Fibroblast of lung (primary cell): ENCODE measurements around the gene MORC4. TPM values are rescaled to one million over a fixed set of nuclear protein-coding genes. Genes with fewer than 3 reads are reported as not detected.
A peak's percentile ranks its signal among the peaks of the same experiment; 100 is the strongest.

Experiments
- DNase-seq, 2 donors: peaks; one replicate each; pipeline versions ENCODE4 v3.0.0 to v3.0.0-alpha.2; 2010; ENCODE audit warnings: low read depth in 2 of 2
- H2AFZ ChIP-seq: 2 replicates; pipeline ENCODE4 v1.5.1; 2012; ENCODE audit warnings: low read length, control low read depth, inconsistent platforms
- H3K27ac ChIP-seq: 2 replicates; pipeline ENCODE4 v1.5.1; 2011; ENCODE audit warnings: low read length, control low read depth; ENCODE audit not compliant: insufficient read depth
- H3K27me3 ChIP-seq: 2 replicates; pipeline ENCODE4 v1.5.1; 2011; ENCODE audit warnings: mild to moderate bottlenecking, low read length; ENCODE audit not compliant: control insufficient read depth, insufficient read depth
- H3K36me3 ChIP-seq: 2 replicates; pipeline ENCODE4 v1.5.1; 2011; ENCODE audit warnings: low read length; ENCODE audit not compliant: control insufficient read depth, insufficient read depth
- H3K4me1 ChIP-seq: 2 replicates; pipeline ENCODE4 v1.5.1; 2011; ENCODE audit warnings: low read length; ENCODE audit not compliant: control insufficient read depth, insufficient read depth; ENCODE audit errors: extremely low read depth
- H3K4me2 ChIP-seq: 2 replicates; pipeline ENCODE4 v1.5.1; 2011; ENCODE audit warnings: low read length, control low read depth; ENCODE audit not compliant: insufficient read depth; ENCODE audit errors: extremely low read depth
- H3K4me3 ChIP-seq, 4 experiments: fragments of 200-600 bp in 1 of 4; sonication (generic) in 1 of 4; replicated peaks in 1 of 4; 2 replicates each; pipeline ENCODE4 v1.5.1; 2011 to 2016; ENCODE audit warnings: low read length in 4 of 4, low read depth in 3 of 4, mild to moderate bottlenecking in 3 of 4, control low read depth in 2 of 4, inconsistent platforms in 1 of 4, mixed read lengths in 1 of 4; ENCODE audit not compliant: insufficient read depth in 1 of 4; ENCODE audit errors: control extremely low read depth in 1 of 4
- H3K79me2 ChIP-seq: 2 replicates; pipeline ENCODE4 v1.5.1; 2012; ENCODE audit warnings: mild to moderate bottlenecking, low read length, inconsistent platforms; ENCODE audit not compliant: control insufficient read depth, insufficient read depth
- H3K9ac ChIP-seq: 2 replicates; pipeline ENCODE4 v1.5.1; 2011; ENCODE audit warnings: mild to moderate bottlenecking, low read length, control low read depth; ENCODE audit not compliant: insufficient read depth
- H3K9me3 ChIP-seq: 2 replicates; pipeline ENCODE4 v1.5.1; 2012; ENCODE audit warnings: low read depth, low read length; ENCODE audit not compliant: control insufficient read depth, insufficient read depth
- H4K20me1 ChIP-seq: 2 replicates; pipeline ENCODE4 v1.5.1; 2011; ENCODE audit warnings: low read length; ENCODE audit not compliant: control insufficient read depth, insufficient read depth; ENCODE audit errors: extremely low read depth
- EZH2 ChIP-seq: IDR thresholded peaks from 2 replicates; pipeline ENCODE4 v1.5.1; 2012; ENCODE audit warnings: low read length, control low read depth, mild to moderate bottlenecking; ENCODE audit errors: missing control alignments
- polyA plus RNA-seq, 2 donors: library from polyadenylated mRNA; depleted of rRNA in 1 of 2; stranded (reverse) in 1 of 2; unstranded in 1 of 2; fragments of >200 nt; gene quantifications; 2 replicates each; pipeline ENCODE4 v1.2.1, GENCODE V29; 2011 to 2012; ENCODE audit warnings: missing spikeins in 1 of 2
- total RNA-seq: library from RNA; depleted of rRNA; stranded (reverse); fragments of >200 nt; gene quantifications from 2 replicates; pipeline ENCODE4 v1.2.1, GENCODE V29; 2014
- TF ChIP-seq, protein P1 (sequence below), 2 donors: IDR thresholded peaks in 1 of 2; conservative IDR thresholded peaks in 1 of 2; 1 replicate in 1 of 2; 2 replicates in 1 of 2; pipeline ENCODE4 v1.5.1; 2011 to 2012; ENCODE audit warnings: low read length in 2 of 2, control low read depth in 1 of 2, inconsistent platforms in 1 of 2, low read depth in 1 of 2, mild to moderate bottlenecking in 1 of 2

The MORC4 gene
- total and polyA plus RNA-seq, 2 donors (not counting 1 experiment from before 2014, with no cell fraction given): 27.5 to 44.8 TPM

DNA sequence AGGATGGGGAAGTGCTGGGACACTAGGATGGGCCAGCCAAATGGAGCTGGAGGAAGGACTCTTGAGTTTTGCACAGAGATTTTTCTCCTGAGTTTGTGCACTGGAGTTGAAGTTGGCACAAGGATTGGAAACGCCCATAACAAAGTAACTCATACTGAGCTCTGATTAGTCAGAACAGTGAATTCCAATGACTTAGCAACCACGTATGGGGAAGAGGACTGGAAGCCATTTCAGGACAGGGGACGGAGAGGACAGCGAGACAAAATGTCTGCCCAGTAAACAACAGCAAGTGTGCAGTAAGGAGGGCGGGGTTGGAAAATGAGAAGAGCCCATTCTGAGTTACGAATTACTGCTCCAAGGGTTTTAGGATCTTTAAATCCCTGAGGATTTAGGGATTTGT lies 102.8 kb downstream of the MORC4 start:
- H3K9ac ChIP-seq: no peak overlapping the region
- H3K36me3 ChIP-seq: no peaks in the 10 kb centered on the region
- peaks cover 6% of the 10 kb centered on the region for H3K4me1 ChIP-seq
- no peak for TF ChIP-seq EZH2
- TF ChIP-seq, protein P1, sequence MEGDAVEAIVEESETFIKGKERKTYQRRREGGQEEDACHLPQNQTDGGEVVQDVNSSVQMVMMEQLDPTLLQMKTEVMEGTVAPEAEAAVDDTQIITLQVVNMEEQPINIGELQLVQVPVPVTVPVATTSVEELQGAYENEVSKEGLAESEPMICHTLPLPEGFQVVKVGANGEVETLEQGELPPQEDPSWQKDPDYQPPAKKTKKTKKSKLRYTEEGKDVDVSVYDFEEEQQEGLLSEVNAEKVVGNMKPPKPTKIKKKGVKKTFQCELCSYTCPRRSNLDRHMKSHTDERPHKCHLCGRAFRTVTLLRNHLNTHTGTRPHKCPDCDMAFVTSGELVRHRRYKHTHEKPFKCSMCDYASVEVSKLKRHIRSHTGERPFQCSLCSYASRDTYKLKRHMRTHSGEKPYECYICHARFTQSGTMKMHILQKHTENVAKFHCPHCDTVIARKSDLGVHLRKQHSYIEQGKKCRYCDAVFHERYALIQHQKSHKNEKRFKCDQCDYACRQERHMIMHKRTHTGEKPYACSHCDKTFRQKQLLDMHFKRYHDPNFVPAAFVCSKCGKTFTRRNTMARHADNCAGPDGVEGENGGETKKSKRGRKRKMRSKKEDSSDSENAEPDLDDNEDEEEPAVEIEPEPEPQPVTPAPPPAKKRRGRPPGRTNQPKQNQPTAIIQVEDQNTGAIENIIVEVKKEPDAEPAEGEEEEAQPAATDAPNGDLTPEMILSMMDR (conservative IDR thresholded peaks at IDR 0.05 in 1 of 2, IDR thresholded peaks at IDR 0.05 in 1 of 2; ENCODE audit: low read depth in 1 of 2, low read length in 2 of 2): no peak
- H3K27ac ChIP-seq: no peak overlapping the region
- H3K9me3 ChIP-seq: no peaks in the 10 kb centered on the region
- no peaks in the 10 kb centered on the region for H4K20me1 ChIP-seq
- no peaks in the 10 kb centered on the region for H3K79me2 ChIP-seq
- no peak overlapping the region for H3K4me2 ChIP-seq
- H3K27me3 ChIP-seq: no peaks in the 10 kb centered on the region
- H2AFZ ChIP-seq: no peak overlapping the region
- no peak overlapping the region for H3K4me3 ChIP-seq
- DNase-seq: peak; percentile 49 to 70

DNA sequence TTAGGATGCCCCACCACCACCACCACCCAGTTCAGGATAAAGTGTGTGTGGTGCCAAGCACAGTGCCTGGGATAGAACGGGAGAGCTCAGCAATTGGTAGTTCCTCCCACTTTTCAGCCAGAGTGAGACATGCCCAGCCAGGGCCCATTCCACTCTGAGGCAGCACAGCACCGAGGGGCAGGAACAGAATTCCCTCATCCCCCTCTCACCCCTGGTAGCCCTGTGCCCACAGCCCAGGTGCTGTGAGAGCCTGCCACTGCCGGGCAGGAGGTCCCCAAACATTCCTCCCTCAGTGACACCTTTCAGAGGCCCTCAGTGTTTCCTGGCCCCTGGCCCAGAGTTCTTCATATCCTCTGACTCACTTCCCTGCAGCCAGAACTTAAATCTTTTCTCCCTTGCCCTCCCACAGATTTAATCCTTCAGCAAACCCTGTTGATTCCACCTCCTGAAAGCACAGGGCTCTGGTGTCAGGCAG lies 105.0 kb downstream of the MORC4 start:
- Histone ChIP-seq H3K9ac (no peak overlapping the region), H3K27ac (peak overlapping the region; percentile 9), H3K4me2 (no peak overlapping the region), H2AFZ (no peak overlapping the region), H3K9me3 (no peaks in the 10 kb centered on the region), H3K4me3 (no peak overlapping the region), H3K4me1 (peaks cover 6% of the 10 kb centered on the region), H3K36me3 (no peaks in the 10 kb centered on the region), H4K20me1 (no peaks in the 10 kb centered on the region), H3K27me3 (no peaks in the 10 kb centered on the region), H3K79me2 (no peaks in the 10 kb centered on the region)
- TF ChIP-seq, protein P1 (conservative IDR thresholded peaks at IDR 0.05 in 1 of 2, IDR thresholded peaks at IDR 0.05 in 1 of 2; ENCODE audit: low read depth in 1 of 2, low read length in 2 of 2): no peak
- no peak for TF ChIP-seq EZH2
- DNase-seq: peak; percentile 64 to 76

DNA sequence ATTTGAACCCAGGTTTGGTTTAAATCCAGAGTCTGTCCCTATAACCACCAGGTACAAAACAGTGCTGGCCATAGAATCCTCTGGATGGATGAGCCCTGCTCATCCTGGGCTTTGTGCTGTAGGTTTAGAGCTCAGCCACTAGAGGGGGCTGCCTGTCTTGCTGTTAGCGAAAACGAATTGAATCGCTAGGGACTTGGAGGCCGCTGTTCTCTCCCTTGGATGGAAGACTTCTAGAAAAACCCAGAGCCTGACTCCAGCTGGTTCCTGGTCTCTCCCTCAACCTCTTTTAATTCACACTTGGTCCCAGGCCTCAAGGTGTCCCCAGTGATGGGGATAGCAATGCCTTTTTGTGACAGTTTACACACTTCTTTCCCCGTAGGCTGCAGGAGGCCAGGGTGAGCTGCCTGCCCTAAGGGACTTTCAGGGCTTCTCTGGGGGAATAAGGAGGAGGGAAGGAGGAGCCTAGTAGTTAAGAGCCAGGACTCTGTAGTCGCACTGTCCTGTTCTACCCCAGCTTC lies 105.6 kb downstream of the MORC4 start:
- H3K4me1 ChIP-seq: peaks cover 6% of the 10 kb centered on the region
- no peaks in the 10 kb centered on the region for H3K36me3 ChIP-seq
- peak; percentile 70 to 77 for DNase-seq
- H3K4me3 ChIP-seq: no peak overlapping the region
- no peaks in the 10 kb centered on the region for H3K79me2 ChIP-seq
- no peak overlapping the region for H3K4me2 ChIP-seq
- H3K9ac ChIP-seq: no peak overlapping the region
- no peaks in the 10 kb centered on the region for H4K20me1 ChIP-seq
- H3K27me3 ChIP-seq: no peaks in the 10 kb centered on the region
- no peaks in the 10 kb centered on the region for H3K9me3 ChIP-seq
- TF ChIP-seq, protein P1 (conservative IDR thresholded peaks at IDR 0.05 in 1 of 2, IDR thresholded peaks at IDR 0.05 in 1 of 2; ENCODE audit: low read depth in 1 of 2, low read length in 2 of 2): peak; percentile 75 to 77
- no peak for TF ChIP-seq EZH2
- peak overlapping the region; percentile 9 for H3K27ac ChIP-seq
- H2AFZ ChIP-seq: no peak overlapping the region
